GM23338 (cell line): Measurements from ENCODE around the gene TBX10. TPM values are rescaled to one million over a fixed set of nuclear protein-coding genes. Genes with fewer than 3 reads are reported as not detected.

Experiments used
- ATAC-seq: fragments of 200-7000 bp; cut with Tn5 transposase; 3 replicates; pipeline ENCODE4 v1.9.1; 2020
- DNase-seq: peaks from one replicate; pipeline ENCODE4 v3.0.0-alpha.2; 2015; ENCODE audit warnings: low spot score
- H2AFZ ChIP-seq: fragments of 200-600 bp; sonication (generic); 2 replicates; pipeline ENCODE4 v1.8.0; 2016; ENCODE audit warnings: antibody characterized with exemption, mild to moderate bottlenecking, moderate library complexity
- H3F3A ChIP-seq: fragments of 200-600 bp; sonication (generic); replicated peaks from 2 replicates; pipeline ENCODE4 v1.8.0; 2017; ENCODE audit warnings: antibody characterized with exemption, mixed run types, low read depth
- H3K27ac ChIP-seq: fragments of 200-600 bp; sonication (generic); 2 replicates; pipeline ENCODE4 v1.6.1; 2016; ENCODE audit warnings: low read depth
- H3K27me3 ChIP-seq: fragments of 200-600 bp; sonication (generic); 2 replicates; pipeline ENCODE4 v1.8.0; 2016; ENCODE audit warnings: mild to moderate bottlenecking, mixed run types, moderate library complexity; ENCODE audit not compliant: insufficient read depth
- H3K36me3 ChIP-seq: fragments of 200-600 bp; sonication (generic); 2 replicates; pipeline ENCODE4 v1.8.0; 2016; ENCODE audit warnings: mild to moderate bottlenecking; ENCODE audit not compliant: insufficient read depth
- H3K4me1 ChIP-seq: fragments of 200-600 bp; sonication (generic); 2 replicates; pipeline ENCODE4 v1.8.0; 2016; ENCODE audit warnings: mild to moderate bottlenecking, moderate library complexity; ENCODE audit not compliant: insufficient read depth
- H3K4me2 ChIP-seq: fragments of 200-600 bp; sonication (generic); 2 replicates; pipeline ENCODE4 v1.7.1; 2017; ENCODE audit warnings: mixed run types
- H3K4me3 ChIP-seq: fragments of 200-600 bp; sonication (generic); 2 replicates; pipeline ENCODE4 v1.6.1; 2016; ENCODE audit warnings: mixed run types
- H3K79me2 ChIP-seq: fragments of 200-600 bp; sonication (generic); replicated peaks from 2 replicates; pipeline ENCODE4 v1.8.0; 2017; ENCODE audit warnings: mild to moderate bottlenecking; ENCODE audit not compliant: insufficient read depth
- H3K9me2 ChIP-seq: fragments of 200-600 bp; sonication (generic); 2 replicates; pipeline ENCODE4 v1.8.0; 2017; ENCODE audit not compliant: insufficient read depth
- H4K20me1 ChIP-seq: fragments of 200-600 bp; sonication (generic); replicated peaks from 2 replicates; pipeline ENCODE4 v1.8.0; 2017; ENCODE audit warnings: mild to moderate bottlenecking; ENCODE audit not compliant: insufficient read depth
- H3K27ac Mint-ChIP-seq: 2 replicates; pipeline ENCODE4 v1.8.0; 2020; ENCODE audit warnings: inconsistent platforms, mild to moderate bottlenecking, moderate library complexity, mixed read lengths
- H3K27me3 Mint-ChIP-seq: 3 replicates; pipeline ENCODE4 v1.8.0; 2022; ENCODE audit warnings: low read depth, mild to moderate bottlenecking, moderate library complexity, mixed read lengths, inconsistent platforms; ENCODE audit not compliant: insufficient read depth, poor library complexity
- H3K36me3 Mint-ChIP-seq: 3 replicates; pipeline ENCODE4 v1.8.0; 2021; ENCODE audit warnings: low read depth, mild to moderate bottlenecking, inconsistent platforms, moderate library complexity, mixed read lengths
- H3K4me1 Mint-ChIP-seq: 3 replicates; pipeline ENCODE4 v1.8.0; 2020; ENCODE audit warnings: mild to moderate bottlenecking, inconsistent platforms, mixed read lengths
- H3K4me3 Mint-ChIP-seq: 3 replicates; pipeline ENCODE4 v1.8.0; 2021; ENCODE audit warnings: moderate library complexity, mild to moderate bottlenecking, inconsistent platforms, mixed read lengths
- H3K9me3 Mint-ChIP-seq: 3 replicates; pipeline ENCODE4 v1.8.0; 2020; ENCODE audit warnings: moderate library complexity, mild to moderate bottlenecking, inconsistent platforms, mixed read lengths
- CREB1 ChIP-seq: fragments of 250-450 bp; sonication (Bioruptor Pico); IDR thresholded peaks from 2 replicates; pipeline ENCODE4 v1.5.0; 2020; ENCODE audit warnings: low read depth, mild to moderate bottlenecking, moderate library complexity
- EZH2 ChIP-seq: fragments of 200-600 bp; sonication (generic); IDR thresholded peaks from one replicate; pipeline ENCODE4 v1.8.0; 2017; ENCODE audit warnings: antibody characterized with exemption, mild to moderate bottlenecking, low read depth; ENCODE audit not compliant: unreplicated experiment
- EZH2phosphoT487 ChIP-seq: fragments of 200-600 bp; sonication (generic); IDR thresholded peaks from one replicate; pipeline ENCODE4 v1.8.1; 2018; ENCODE audit warnings: antibody characterized with exemption; ENCODE audit not compliant: unreplicated experiment
- JUNB ChIP-seq: IDR thresholded peaks from one replicate; pipeline ENCODE4 v1.6.1; 2016; ENCODE audit warnings: antibody characterized with exemption; ENCODE audit not compliant: unreplicated experiment
- NANOG ChIP-seq: IDR thresholded peaks from 2 replicates; pipeline ENCODE4 v1.6.1; 2016; ENCODE audit warnings: antibody characterized with exemption, borderline replicate concordance
- POLR2AphosphoS5 ChIP-seq: IDR thresholded peaks from 2 replicates; pipeline ENCODE4 v1.6.1; 2016; ENCODE audit warnings: antibody characterized with exemption, low read depth
- STAT1 ChIP-seq: IDR thresholded peaks from one replicate; pipeline ENCODE4 v1.6.1; 2016; ENCODE audit warnings: antibody characterized with exemption; ENCODE audit not compliant: unreplicated experiment
- ZNF114 ChIP-seq: fragments of 250-450 bp; sonication (Bioruptor Pico); IDR thresholded peaks from 2 replicates; pipeline ENCODE4 v1.5.0; 2020; ENCODE audit warnings: mild to moderate bottlenecking, moderate library complexity
- ZNF331 ChIP-seq: fragments of 250-450 bp; sonication (Bioruptor Pico); IDR thresholded peaks from 2 replicates; pipeline ENCODE4 v1.5.0; 2020; ENCODE audit warnings: low read depth, mild to moderate bottlenecking, moderate library complexity
- polyA plus RNA-seq: library from polyadenylated mRNA; unstranded; fragments of >200 nt; fragmentation: Nextera tagmentation; extraction: Ambion mirVana; gene quantifications from 2 replicates; pipeline ENCODE4 v1.2.1, GENCODE V29; 2016
- total RNA-seq: library from RNA; depleted of rRNA; stranded (reverse); fragments of >200 nt; shearing (Covaris generic); gene quantifications from 2 replicates; pipeline ENCODE4 v1.2.3, GENCODE V29; 2014
- TF ChIP-seq, protein P1 (sequence below): fragments of 250-450 bp; sonication (Bioruptor Pico); IDR thresholded peaks from 2 replicates; pipeline ENCODE4 v1.5.0; 2020; ENCODE audit warnings: mild to moderate bottlenecking, moderate library complexity
- TF ChIP-seq, protein P2 (sequence below): IDR thresholded peaks from 2 replicates; pipeline ENCODE4 v1.6.1; 2016; ENCODE audit warnings: antibody characterized with exemption
- TF ChIP-seq, protein P3 (sequence below): IDR thresholded peaks from one replicate; pipeline ENCODE4 v1.6.1; 2018; ENCODE audit warnings: antibody characterized with exemption; ENCODE audit not compliant: unreplicated experiment
- TF ChIP-seq, protein P4 (sequence below), 2 experiments: fragments of 200-600 bp in 1 of 2; sonication (generic) in 1 of 2; conservative IDR thresholded peaks; 2 replicates each; pipeline versions ENCODE4 v1.5.1 to v1.6.1; 2016 to 2017; ENCODE audit warnings: antibody characterized with exemption in 2 of 2, low read depth in 2 of 2, mild to moderate bottlenecking in 2 of 2, moderate library complexity in 1 of 2

Gene TBX10
- total and polyA plus RNA-seq, 2 experiments from 2014 or later, result 0.10 TPM; not detected in 1

DNA sequence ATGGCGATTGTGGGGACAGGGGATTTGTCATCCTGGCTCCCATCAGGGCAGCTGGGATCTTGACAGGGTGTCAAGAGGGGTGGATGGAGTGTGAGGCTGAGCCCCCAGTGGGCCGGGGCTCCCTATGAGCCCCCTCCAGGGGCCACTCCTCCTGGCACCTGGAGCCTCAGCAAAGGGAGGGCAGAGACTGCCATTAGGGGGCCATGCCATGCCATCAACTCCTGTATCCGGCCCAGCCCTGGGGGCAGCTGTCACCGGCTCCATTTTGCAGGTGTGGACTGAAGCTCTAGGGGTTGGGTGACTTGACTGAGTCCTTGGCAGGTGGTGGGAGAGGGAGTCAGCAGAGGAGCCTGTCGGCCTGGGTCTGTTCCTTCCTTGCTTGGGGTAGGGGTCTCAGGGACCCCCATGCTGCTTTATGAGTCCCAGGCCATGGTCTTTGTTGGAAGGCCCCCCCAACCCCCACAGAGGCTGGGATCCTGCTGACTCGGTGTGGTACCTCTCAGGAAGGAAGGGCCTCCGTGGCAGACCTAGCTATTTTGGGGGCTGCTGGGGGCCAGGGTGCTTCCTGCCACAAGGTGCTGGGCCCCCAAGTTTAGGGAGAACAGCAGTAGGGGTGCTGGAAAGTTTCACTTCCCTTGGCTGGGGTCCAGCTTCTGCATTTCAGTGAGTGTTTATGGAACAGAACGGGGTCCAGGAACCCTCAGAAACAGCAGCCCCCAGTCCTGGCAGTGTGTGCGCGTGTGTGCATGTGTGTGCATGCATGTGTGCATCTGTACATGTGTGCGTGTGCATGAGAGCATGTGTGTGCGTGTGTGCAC lies 9.4 kb upstream of the TBX10 start:
- Histone ChIP-seq H3K4me3 (no peak overlapping the region), H3K4me1 (no peaks in the 10 kb centered on the region), H3K9me2 (no peaks in the 10 kb centered on the region), H3K36me3 (no peaks in the 10 kb centered on the region), H3K4me2 (no peak overlapping the region), H3K27ac (no peak overlapping the region), H2AFZ (no peak overlapping the region), H3F3A (0 out of 2 replicates have a peak, but pooled peaks cover 4% of the 10 kb centered on the region), H4K20me1 (no peaks in the 10 kb centered on the region), H3K27me3 (no peaks in the 10 kb centered on the region), H3K79me2 (no peaks in the 10 kb centered on the region)
- H3K36me3 Mint-ChIP-seq, result no peaks in the 10 kb centered on the region
- TF ChIP-seq, protein P1, sequence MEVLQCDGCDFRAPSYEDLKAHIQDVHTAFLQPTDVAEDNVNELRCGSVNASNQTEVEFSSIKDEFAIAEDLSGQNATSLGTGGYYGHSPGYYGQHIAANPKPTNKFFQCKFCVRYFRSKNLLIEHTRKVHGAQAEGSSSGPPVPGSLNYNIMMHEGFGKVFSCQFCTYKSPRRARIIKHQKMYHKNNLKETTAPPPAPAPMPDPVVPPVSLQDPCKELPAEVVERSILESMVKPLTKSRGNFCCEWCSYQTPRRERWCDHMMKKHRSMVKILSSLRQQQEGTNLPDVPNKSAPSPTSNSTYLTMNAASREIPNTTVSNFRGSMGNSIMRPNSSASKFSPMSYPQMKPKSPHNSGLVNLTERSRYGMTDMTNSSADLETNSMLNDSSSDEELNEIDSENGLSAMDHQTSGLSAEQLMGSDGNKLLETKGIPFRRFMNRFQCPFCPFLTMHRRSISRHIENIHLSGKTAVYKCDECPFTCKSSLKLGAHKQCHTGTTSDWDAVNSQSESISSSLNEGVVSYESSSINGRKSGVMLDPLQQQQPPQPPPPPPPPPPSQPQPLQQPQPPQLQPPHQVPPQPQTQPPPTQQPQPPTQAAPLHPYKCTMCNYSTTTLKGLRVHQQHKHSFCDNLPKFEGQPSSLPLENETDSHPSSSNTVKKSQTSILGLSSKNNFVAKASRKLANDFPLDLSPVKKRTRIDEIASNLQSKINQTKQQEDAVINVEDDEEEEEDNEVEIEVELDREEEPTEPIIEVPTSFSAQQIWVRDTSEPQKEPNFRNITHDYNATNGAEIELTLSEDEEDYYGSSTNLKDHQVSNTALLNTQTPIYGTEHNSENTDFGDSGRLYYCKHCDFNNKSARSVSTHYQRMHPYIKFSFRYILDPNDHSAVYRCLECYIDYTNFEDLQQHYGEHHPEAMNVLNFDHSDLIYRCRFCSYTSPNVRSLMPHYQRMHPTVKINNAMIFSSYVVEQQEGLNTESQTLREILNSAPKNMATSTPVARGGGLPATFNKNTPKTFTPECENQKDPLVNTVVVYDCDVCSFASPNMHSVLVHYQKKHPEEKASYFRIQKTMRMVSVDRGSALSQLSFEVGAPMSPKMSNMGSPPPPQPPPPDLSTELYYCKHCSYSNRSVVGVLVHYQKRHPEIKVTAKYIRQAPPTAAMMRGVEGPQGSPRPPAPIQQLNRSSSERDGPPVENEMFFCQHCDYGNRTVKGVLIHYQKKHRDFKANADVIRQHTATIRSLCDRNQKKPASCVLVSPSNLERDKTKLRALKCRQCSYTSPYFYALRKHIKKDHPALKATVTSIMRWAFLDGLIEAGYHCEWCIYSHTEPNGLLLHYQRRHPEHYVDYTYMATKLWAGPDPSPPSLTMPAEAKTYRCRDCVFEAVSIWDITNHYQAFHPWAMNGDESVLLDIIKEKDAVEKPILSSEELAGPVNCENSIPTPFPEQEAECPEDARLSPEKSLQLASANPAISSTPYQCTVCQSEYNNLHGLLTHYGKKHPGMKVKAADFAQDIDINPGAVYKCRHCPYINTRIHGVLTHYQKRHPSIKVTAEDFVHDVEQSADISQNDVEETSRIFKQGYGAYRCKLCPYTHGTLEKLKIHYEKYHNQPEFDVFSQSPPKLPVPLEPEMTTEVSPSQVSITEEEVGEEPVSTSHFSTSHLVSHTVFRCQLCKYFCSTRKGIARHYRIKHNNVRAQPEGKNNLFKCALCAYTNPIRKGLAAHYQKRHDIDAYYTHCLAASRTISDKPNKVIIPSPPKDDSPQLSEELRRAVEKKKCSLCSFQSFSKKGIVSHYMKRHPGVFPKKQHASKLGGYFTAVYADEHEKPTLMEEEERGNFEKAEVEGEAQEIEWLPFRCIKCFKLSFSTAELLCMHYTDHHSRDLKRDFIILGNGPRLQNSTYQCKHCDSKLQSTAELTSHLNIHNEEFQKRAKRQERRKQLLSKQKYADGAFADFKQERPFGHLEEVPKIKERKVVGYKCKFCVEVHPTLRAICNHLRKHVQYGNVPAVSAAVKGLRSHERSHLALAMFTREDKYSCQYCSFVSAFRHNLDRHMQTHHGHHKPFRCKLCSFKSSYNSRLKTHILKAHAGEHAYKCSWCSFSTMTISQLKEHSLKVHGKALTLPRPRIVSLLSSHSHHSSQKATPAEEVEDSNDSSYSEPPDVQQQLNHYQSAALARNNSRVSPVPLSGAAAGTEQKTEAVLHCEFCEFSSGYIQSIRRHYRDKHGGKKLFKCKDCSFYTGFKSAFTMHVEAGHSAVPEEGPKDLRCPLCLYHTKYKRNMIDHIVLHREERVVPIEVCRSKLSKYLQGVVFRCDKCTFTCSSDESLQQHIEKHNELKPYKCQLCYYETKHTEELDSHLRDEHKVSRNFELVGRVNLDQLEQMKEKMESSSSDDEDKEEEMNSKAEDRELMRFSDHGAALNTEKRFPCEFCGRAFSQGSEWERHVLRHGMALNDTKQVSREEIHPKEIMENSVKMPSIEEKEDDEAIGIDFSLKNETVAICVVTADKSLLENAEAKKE (CRISPR knock-in tag), result no peak
- TF ChIP-seq JUNB, result no peak
- no peak for TF ChIP-seq NANOG
- TF ChIP-seq, protein P2, sequence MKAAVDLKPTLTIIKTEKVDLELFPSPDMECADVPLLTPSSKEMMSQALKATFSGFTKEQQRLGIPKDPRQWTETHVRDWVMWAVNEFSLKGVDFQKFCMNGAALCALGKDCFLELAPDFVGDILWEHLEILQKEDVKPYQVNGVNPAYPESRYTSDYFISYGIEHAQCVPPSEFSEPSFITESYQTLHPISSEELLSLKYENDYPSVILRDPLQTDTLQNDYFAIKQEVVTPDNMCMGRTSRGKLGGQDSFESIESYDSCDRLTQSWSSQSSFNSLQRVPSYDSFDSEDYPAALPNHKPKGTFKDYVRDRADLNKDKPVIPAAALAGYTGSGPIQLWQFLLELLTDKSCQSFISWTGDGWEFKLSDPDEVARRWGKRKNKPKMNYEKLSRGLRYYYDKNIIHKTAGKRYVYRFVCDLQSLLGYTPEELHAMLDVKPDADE, result no peak
- TF ChIP-seq CREB1, result no peak
- no peak for TF ChIP-seq EZH2phosphoT487
- no peak for TF ChIP-seq STAT1
- TF ChIP-seq, protein P3, sequence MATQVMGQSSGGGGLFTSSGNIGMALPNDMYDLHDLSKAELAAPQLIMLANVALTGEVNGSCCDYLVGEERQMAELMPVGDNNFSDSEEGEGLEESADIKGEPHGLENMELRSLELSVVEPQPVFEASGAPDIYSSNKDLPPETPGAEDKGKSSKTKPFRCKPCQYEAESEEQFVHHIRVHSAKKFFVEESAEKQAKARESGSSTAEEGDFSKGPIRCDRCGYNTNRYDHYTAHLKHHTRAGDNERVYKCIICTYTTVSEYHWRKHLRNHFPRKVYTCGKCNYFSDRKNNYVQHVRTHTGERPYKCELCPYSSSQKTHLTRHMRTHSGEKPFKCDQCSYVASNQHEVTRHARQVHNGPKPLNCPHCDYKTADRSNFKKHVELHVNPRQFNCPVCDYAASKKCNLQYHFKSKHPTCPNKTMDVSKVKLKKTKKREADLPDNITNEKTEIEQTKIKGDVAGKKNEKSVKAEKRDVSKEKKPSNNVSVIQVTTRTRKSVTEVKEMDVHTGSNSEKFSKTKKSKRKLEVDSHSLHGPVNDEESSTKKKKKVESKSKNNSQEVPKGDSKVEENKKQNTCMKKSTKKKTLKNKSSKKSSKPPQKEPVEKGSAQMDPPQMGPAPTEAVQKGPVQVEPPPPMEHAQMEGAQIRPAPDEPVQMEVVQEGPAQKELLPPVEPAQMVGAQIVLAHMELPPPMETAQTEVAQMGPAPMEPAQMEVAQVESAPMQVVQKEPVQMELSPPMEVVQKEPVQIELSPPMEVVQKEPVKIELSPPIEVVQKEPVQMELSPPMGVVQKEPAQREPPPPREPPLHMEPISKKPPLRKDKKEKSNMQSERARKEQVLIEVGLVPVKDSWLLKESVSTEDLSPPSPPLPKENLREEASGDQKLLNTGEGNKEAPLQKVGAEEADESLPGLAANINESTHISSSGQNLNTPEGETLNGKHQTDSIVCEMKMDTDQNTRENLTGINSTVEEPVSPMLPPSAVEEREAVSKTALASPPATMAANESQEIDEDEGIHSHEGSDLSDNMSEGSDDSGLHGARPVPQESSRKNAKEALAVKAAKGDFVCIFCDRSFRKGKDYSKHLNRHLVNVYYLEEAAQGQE, result no peak
- TF ChIP-seq ZNF114 (CRISPR knock-in tag), result no peak
- no peak for TF ChIP-seq ZNF331 (CRISPR knock-in tag)
- TF ChIP-seq EZH2, result no peak
- TF ChIP-seq, protein P4, sequence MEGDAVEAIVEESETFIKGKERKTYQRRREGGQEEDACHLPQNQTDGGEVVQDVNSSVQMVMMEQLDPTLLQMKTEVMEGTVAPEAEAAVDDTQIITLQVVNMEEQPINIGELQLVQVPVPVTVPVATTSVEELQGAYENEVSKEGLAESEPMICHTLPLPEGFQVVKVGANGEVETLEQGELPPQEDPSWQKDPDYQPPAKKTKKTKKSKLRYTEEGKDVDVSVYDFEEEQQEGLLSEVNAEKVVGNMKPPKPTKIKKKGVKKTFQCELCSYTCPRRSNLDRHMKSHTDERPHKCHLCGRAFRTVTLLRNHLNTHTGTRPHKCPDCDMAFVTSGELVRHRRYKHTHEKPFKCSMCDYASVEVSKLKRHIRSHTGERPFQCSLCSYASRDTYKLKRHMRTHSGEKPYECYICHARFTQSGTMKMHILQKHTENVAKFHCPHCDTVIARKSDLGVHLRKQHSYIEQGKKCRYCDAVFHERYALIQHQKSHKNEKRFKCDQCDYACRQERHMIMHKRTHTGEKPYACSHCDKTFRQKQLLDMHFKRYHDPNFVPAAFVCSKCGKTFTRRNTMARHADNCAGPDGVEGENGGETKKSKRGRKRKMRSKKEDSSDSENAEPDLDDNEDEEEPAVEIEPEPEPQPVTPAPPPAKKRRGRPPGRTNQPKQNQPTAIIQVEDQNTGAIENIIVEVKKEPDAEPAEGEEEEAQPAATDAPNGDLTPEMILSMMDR (conservative IDR thresholded peaks at IDR 0.05; ENCODE audit: low read depth in 2 of 2), result no peak
- TF ChIP-seq POLR2AphosphoS5, result no peak
- no peak overlapping the region for H3K4me3 Mint-ChIP-seq
- DNase-seq, result no peak
- no peaks in the 10 kb centered on the region; the same call in 1 of the 3 replicates for H3K9me3 Mint-ChIP-seq
- H3K27ac Mint-ChIP-seq, result no peak overlapping the region
- peaks cover 9% of the 10 kb centered on the region; the same call in 2 of the 3 replicates for H3K4me1 Mint-ChIP-seq
- no peak for ATAC-seq
- H3K27me3 Mint-ChIP-seq, result peaks cover 11% of the 10 kb centered on the region
